HepG2 (cell line): ENCODE data around the gene TAF6L. TPM values are rescaled to one million over a fixed set of nuclear protein-coding genes. Genes with fewer than 3 reads are reported as not detected.

ENCODE experiments used
- KLF6 ChIP-seq: IDR thresholded peaks from 2 replicates; pipeline ENCODE4 v1.8.0; 2016; ENCODE audit warnings: missing biosample characterization, missing genetic modification reagents
- KMT2B ChIP-seq: IDR thresholded peaks from 2 replicates; pipeline ENCODE4 v1.6.1; 2016; ENCODE audit warnings: missing genetic modification reagents, missing compliant biosample characterization
- MAZ ChIP-seq, 2 experiments: sonication (generic) in 1 of 2; formaldehyde crosslinking in 1 of 2; IDR thresholded peaks; 2 replicates each; pipeline versions ENCODE4 v1.5.0 to v1.6.1; 2012 to 2020; ENCODE audit warnings: low read depth in 2 of 2, mild to moderate bottlenecking in 2 of 2, borderline replicate concordance in 1 of 2, improper control_type of control experiment in 1 of 2, low read length in 1 of 2, missing genetic modification reagents in 1 of 2, moderate library complexity in 1 of 2
- MTF1 ChIP-seq: sonication (generic); formaldehyde crosslinking; IDR thresholded peaks from 2 replicates; pipeline ENCODE4 v1.5.0; 2020; ENCODE audit warnings: missing genetic modification reagents
- NFE2 ChIP-seq: sonication (generic); formaldehyde crosslinking; IDR thresholded peaks from 2 replicates; pipeline ENCODE4 v1.4.0; 2020; ENCODE audit warnings: missing genetic modification reagents
- SOX6 ChIP-seq, 2 experiments: fragments of 450-650 bp in 1 of 2; sonication (generic) in 1 of 2; formaldehyde crosslinking in 1 of 2; IDR thresholded peaks; 2 replicates each; pipeline versions ENCODE4 v1.4.0 to v1.6.1; 2017 to 2020; ENCODE audit warnings: antibody characterized with exemption in 1 of 2, mild to moderate bottlenecking in 1 of 2, missing genetic modification reagents in 1 of 2
- YY1 ChIP-seq: IDR thresholded peaks from 2 replicates; pipeline ENCODE4 v1.6.1; 2011; ENCODE audit warnings: low read length, low read depth, moderate library complexity, mild to moderate bottlenecking; ENCODE audit not compliant: insufficient read depth, insufficient replicate concordance
- ZMAT3 ChIP-seq: sonication (generic); formaldehyde crosslinking; conservative IDR thresholded peaks from 2 replicates; pipeline ENCODE4 v1.7.0; 2021; ENCODE audit warnings: missing genetic modification reagents
- ZNF224 ChIP-seq: sonication (generic); formaldehyde crosslinking; IDR thresholded peaks from 2 replicates; pipeline ENCODE4 v1.5.0; 2020; ENCODE audit warnings: mild to moderate bottlenecking, missing genetic modification reagents
- ZNF263 ChIP-seq: sonication (generic); formaldehyde crosslinking; IDR thresholded peaks from 2 replicates; pipeline ENCODE4 v1.4.0; 2020; ENCODE audit warnings: missing genetic modification reagents
- ZNF296 ChIP-seq: sonication (generic); formaldehyde crosslinking; conservative IDR thresholded peaks from 2 replicates; pipeline ENCODE4 v1.5.0; 2020; ENCODE audit warnings: mild to moderate bottlenecking, missing genetic modification reagents
- polyA plus RNA-seq, 8 experiments: library from polyadenylated mRNA; depleted of rRNA in 3 of 8; stranded (reverse) in 7 of 8; unstranded in 1 of 8; fragments of >200 nt; fragmentation: Illumina TruSeq in 4 of 8; extraction: Trizol in 4 of 8; gene quantifications; 2 replicates each; pipeline versions ENCODE4 v1.2.1 to v1.2.3, GENCODE V29; 2011 to 2016; ENCODE audit warnings: low read depth in 4 of 8, missing spikeins in 1 of 8, mixed read lengths in 1 of 8; ENCODE audit not compliant: insufficient read depth in 1 of 8
- total RNA-seq, 5 experiments: library from RNA; depleted of rRNA; stranded (reverse); fragments of >200 nt; fragmentation: Illumina TruSeq; extraction: Trizol; gene quantifications; 2 replicates each; pipeline ENCODE4 v1.2.3, GENCODE V29; 2016; ENCODE audit warnings: low read depth in 1 of 5
- TF ChIP-seq, protein P1 (sequence below): sonication (generic); formaldehyde crosslinking; IDR thresholded peaks from 2 replicates; pipeline ENCODE4 v1.4.0; 2020; ENCODE audit warnings: mild to moderate bottlenecking, missing genetic modification reagents
- TF ChIP-seq, protein P2 (sequence below): sonication (generic); formaldehyde crosslinking; IDR thresholded peaks from 2 replicates; pipeline ENCODE4 v1.5.1; 2020; ENCODE audit warnings: missing genetic modification reagents, mild to moderate bottlenecking, borderline replicate concordance

Gene TAF6L
- total and polyA plus RNA-seq, 2 of the 13 experiments (the other 11 are each of a cell fraction or from before 2014, with no cell fraction given): 12.6 to 19.4 TPM

DNA sequence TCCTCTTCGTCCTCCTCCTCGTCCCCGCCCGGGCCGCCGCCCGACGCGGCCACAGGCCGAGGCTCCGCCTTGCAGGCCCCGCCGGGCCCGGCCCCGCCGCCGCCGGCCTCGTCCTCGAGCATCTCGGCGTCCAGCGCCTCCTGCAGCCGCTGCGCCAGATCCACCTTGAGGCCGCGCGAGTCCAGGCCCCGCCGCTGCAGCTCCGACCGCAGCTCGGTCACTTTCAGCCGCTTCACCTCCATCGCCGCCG is 44.4 kb upstream of the TAF6L start (continued):
- TF ChIP-seq ZMAT3 (CRISPR knock-in tag) (no peak), ZNF263 (CRISPR knock-in tag) (peak; percentile 77; the same call in 1 of the 2 replicates), MAZ (IDR thresholded peaks at IDR 0.05; ENCODE audit: borderline replicate concordance, low read depth, low read length) (0 out of 2 replicates have a peak, but pooled peaks have one; percentile 56), MAZ (CRISPR knock-in tag; IDR thresholded peaks at IDR 0.05; ENCODE audit: low read depth) (no peak), ZNF224 (CRISPR knock-in tag) (0 out of 2 replicates have a peak, but pooled peaks have one; percentile 69), YY1 (peak; percentile 31), ZNF296 (CRISPR knock-in tag) (0 out of 2 replicates have a peak, but pooled peaks have one; percentile 12), MTF1 (CRISPR knock-in tag) (no peak), KMT2B (CRISPR knock-in tag) (no peak), NFE2 (CRISPR knock-in tag) (no peak), KLF6 (no peak), SOX6 (IDR thresholded peaks at IDR 0.05) (no peak), SOX6 (CRISPR knock-in tag; IDR thresholded peaks at IDR 0.05) (no peak)
- TF ChIP-seq, protein P1, sequence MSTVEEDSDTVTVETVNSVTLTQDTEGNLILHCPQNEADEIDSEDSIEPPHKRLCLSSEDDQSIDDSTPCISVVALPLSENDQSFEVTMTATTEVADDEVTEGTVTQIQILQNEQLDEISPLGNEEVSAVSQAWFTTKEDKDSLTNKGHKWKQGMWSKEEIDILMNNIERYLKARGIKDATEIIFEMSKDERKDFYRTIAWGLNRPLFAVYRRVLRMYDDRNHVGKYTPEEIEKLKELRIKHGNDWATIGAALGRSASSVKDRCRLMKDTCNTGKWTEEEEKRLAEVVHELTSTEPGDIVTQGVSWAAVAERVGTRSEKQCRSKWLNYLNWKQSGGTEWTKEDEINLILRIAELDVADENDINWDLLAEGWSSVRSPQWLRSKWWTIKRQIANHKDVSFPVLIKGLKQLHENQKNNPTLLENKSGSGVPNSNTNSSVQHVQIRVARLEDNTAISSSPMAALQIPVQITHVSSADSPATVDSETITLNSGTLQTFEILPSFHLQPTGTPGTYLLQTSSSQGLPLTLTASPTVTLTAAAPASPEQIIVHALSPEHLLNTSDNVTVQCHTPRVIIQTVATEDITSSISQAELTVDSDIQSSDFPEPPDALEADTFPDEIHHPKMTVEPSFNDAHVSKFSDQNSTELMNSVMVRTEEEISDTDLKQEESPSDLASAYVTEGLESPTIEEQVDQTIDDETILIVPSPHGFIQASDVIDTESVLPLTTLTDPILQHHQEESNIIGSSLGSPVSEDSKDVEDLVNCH (CRISPR knock-in tag): peak; percentile 19; the same call in 1 of the 2 replicates
- TF ChIP-seq, protein P2, sequence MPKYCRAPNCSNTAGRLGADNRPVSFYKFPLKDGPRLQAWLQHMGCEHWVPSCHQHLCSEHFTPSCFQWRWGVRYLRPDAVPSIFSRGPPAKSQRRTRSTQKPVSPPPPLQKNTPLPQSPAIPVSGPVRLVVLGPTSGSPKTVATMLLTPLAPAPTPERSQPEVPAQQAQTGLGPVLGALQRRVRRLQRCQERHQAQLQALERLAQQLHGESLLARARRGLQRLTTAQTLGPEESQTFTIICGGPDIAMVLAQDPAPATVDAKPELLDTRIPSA (CRISPR knock-in tag): no peak
